Left ventricle myocardium inferior (tissue), 1 donor: ENCODE data around the gene ANKMY1. TPM values are rescaled to one million over a fixed set of nuclear protein-coding genes. Genes with fewer than 3 reads are reported as not detected.

ENCODE experiments used
- DNase-seq: peaks from one replicate; pipeline ENCODE4 v3.0.0-alpha.2; 2020
- H3K27ac ChIP-seq: fragments of 200-600 bp; replicated peaks from 2 replicates; pipeline ENCODE4 v1.8.0; 2021
- H3K27me3 ChIP-seq: fragments of 200-600 bp; 2 replicates; pipeline ENCODE4 v1.8.0; 2021; ENCODE audit warnings: low read depth
- H3K36me3 ChIP-seq: fragments of 200-600 bp; 2 replicates; pipeline ENCODE4 v1.8.0; 2021
- H3K4me1 ChIP-seq: fragments of 200-600 bp; 2 replicates; pipeline ENCODE4 v1.8.0; 2021
- H3K4me3 ChIP-seq: fragments of 200-600 bp; 2 replicates; pipeline ENCODE4 v1.8.0; 2021; ENCODE audit warnings: mild to moderate bottlenecking, moderate library complexity
- H3K9me3 ChIP-seq: fragments of 200-600 bp; replicated peaks from 2 replicates; pipeline ENCODE4 v1.8.0; 2021
- CTCF ChIP-seq: fragments of 200-600 bp; IDR thresholded peaks from 2 replicates; pipeline ENCODE4 v1.8.0; 2021; ENCODE audit warnings: antibody characterized with exemption, mild to moderate bottlenecking, borderline replicate concordance
- intact Hi-C: fragments of 100-400 bp; cut with micrococcal nuclease; formaldehyde crosslinking; loops from one replicate; pipeline ENCODE4 v1.11.0; 2022
- total RNA-seq: library from RNA; stranded (reverse); fragmentation: NEBNext Ultra II Directional; extraction: Animal tissue kit (Norgen Biotek cat#: 25700); gene quantifications from one replicate; pipeline ENCODE4 v1.2.1, GENCODE V29; 2021
- donor health status: DM: no; HTN: yes; CAD: no; lungs with severe emphysema.

ANKMY1 gene
- total RNA-seq, 1 donor from 2014 or later: 4.0 TPM

DNA sequence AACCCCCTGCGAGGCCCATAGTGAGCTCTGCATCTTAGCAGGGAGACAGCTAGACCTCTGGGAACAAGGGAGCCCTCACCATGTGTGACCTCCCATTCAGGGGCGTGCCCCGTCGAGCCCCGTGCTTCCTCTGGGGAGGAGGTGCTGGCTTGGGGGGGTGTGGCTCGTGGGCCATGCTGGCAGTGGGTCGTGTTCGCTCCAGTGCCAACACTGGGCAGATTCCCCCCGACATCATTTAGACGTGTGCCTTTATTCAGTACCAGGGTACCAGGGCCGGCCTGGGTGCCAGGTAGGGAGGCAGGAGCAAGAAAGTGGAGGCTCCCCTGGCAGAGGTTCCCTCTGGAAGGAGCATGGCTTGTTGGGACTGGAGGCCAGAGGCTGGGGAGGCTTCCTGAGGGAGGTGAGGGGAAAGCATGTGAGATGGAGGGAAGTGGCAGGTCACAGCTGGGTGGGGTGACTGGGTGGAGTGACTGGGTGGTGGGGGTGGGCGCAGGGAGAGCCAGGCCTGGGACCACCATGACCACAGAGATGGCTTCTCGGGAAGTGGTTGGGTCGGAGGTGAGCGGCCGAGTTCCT is 107.2 kb downstream of the ANKMY1 start:
- no peak for DNase-seq
- Histone ChIP-seq H3K27me3 (peaks cover 63% of the 10 kb centered on the region), H3K27ac (peak overlapping the region; percentile 19), H3K4me1 (peaks cover 72% of the 10 kb centered on the region), H3K9me3 (no peaks in the 10 kb centered on the region), H3K36me3 (no peaks in the 10 kb centered on the region), H3K4me3 (no peak overlapping the region)
- intact Hi-C loops: no loop called here
- no peak for TF ChIP-seq CTCF

DNA sequence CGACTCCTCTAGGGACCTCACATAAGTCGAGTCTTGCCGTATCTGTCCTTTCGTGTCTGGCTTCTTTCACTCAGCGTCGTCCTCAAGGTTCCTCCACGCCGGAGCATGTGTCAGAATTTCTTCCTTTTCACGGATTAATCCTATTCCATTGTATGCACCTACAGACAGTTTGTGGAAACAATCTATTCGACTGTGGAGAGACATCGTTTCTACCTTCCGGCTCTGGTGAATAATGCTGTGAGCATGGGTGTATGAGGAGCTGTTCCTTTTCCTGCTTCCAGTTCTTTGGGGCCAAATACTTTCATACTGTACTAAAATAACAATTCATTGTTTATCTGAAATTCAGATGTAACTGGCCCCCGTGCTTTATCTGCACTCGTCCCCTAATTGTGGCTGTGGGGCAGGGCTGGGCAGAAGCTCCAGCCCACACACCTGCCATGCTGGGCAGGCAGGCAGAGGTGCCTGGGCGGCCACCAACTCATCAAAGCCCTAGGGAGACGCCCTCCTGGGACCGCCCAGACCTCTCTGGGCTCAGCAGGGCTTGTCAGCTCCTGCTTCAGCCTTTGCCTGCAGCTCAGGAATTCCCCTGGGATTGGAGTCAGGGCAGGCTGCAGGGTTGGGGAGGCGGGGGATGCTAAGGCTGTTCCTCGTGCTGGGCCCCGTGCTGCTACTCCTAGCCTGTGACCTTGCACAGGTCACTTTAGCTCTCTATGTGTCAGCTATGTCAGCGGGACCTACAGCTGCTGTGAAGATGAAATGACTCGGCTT is 107.8 kb downstream of the ANKMY1 start:
- H3K4me3 ChIP-seq: no peak overlapping the region
- H3K27ac ChIP-seq: peak overlapping the region; percentile 19
- H3K27me3 ChIP-seq: peaks cover 56% of the 10 kb centered on the region
- H3K9me3 ChIP-seq: no peaks in the 10 kb centered on the region
- TF ChIP-seq CTCF: no peak
- H3K36me3 ChIP-seq: no peaks in the 10 kb centered on the region
- peaks cover 66% of the 10 kb centered on the region for H3K4me1 ChIP-seq
- intact Hi-C loops: no loop called here
- DNase-seq: no peak

- Histone ChIP-seq H3K36me3 (no peaks in the 10 kb centered on the region), H3K27me3 (peaks cover 43% of the 10 kb centered on the region), H3K4me3 (no peak overlapping the region), H3K9me3 (no peaks in the 10 kb centered on the region), H3K4me1 (peaks cover 61% of the 10 kb centered on the region), H3K27ac (no peak overlapping the region)
- DNase-seq: no peak
- TF ChIP-seq CTCF: no peak
- intact Hi-C loops: no loop called here
These were observed 109.2 kb downstream of the ANKMY1 start for GRCh38 chr2:240448387-240449274.

GRCh38 chr2:240447934-240448333 is 109.9 kb downstream of the ANKMY1 start:
- no peaks in the 10 kb centered on the region for H3K9me3 ChIP-seq
- no peaks in the 10 kb centered on the region for H3K36me3 ChIP-seq
- no peak for TF ChIP-seq CTCF
- intact Hi-C loops: no loop called here
- H3K4me3 ChIP-seq: no peak overlapping the region
- peaks cover 41% of the 10 kb centered on the region for H3K27me3 ChIP-seq
- H3K4me1 ChIP-seq: peaks cover 66% of the 10 kb centered on the region
- no peak overlapping the region for H3K27ac ChIP-seq
- no peak for DNase-seq

GRCh38 chr2:240447331-240447730 is 110.5 kb downstream of the ANKMY1 start:
- Histone ChIP-seq H3K4me3 (no peak overlapping the region), H3K9me3 (no peaks in the 10 kb centered on the region), H3K27me3 (peaks cover 36% of the 10 kb centered on the region), H3K4me1 (peaks cover 71% of the 10 kb centered on the region), H3K27ac (no peak overlapping the region), H3K36me3 (no peaks in the 10 kb centered on the region)
- intact Hi-C loops: no loop called here
- DNase-seq: no peak
- TF ChIP-seq CTCF: no peak
